ENCODE data around the gene SERPINA5.

The SERPINA5 gene

GRCh38 chr14:94570002-94570400 is 11.2 kb upstream of the SERPINA5 start:
- H3K4me3 Mint-ChIP-seq = no peak overlapping the region
- H3K36me3 Mint-ChIP-seq (ENCODE audit: low read depth) = no peaks in the 10 kb centered on the region

GRCh38 chr14:94570440-94570839 is 10.8 kb upstream of the SERPINA5 start:
- Mint-ChIP-seq H3K36me3 (ENCODE audit: low read depth) (no peaks in the 10 kb centered on the region), H3K9me3 (no peaks in the 10 kb centered on the region), H3K4me3 (no peak overlapping the region), H3K27me3 (ENCODE audit: low read depth) (peaks cover 27% of the 10 kb centered on the region), H3K27ac (no peak overlapping the region), H3K4me1 (no peaks in the 10 kb centered on the region)
- TF ChIP-seq CTCF (IDR thresholded peaks at IDR 0.05; ENCODE audit: unreplicated experiment in 3 of 3) = no peak

More at GRCh38 chr14:94570002-94570400, 11.2 kb upstream of the SERPINA5 start:
- H3K27me3 Mint-ChIP-seq (ENCODE audit: low read depth) = peaks cover 27% of the 10 kb centered on the region
- no peak overlapping the region for H3K27ac Mint-ChIP-seq
- H3K9me3 Mint-ChIP-seq = no peaks in the 10 kb centered on the region
- no peaks in the 10 kb centered on the region for H3K4me1 Mint-ChIP-seq
- TF ChIP-seq CTCF (IDR thresholded peaks at IDR 0.05; ENCODE audit: unreplicated experiment in 3 of 3) = no peak

- no peak for TF ChIP-seq CTCF (IDR thresholded peaks at IDR 0.05; ENCODE audit: unreplicated experiment in 3 of 3)
- no peaks in the 10 kb centered on the region for H3K36me3 Mint-ChIP-seq (ENCODE audit: low read depth)
- peaks cover 21% of the 10 kb centered on the region for H3K27me3 Mint-ChIP-seq (ENCODE audit: low read depth)
- no peak overlapping the region for H3K27ac Mint-ChIP-seq
- H3K4me3 Mint-ChIP-seq = no peak overlapping the region
- H3K4me1 Mint-ChIP-seq = no peaks in the 10 kb centered on the region
- H3K9me3 Mint-ChIP-seq = no peaks in the 10 kb centered on the region
Measured at GRCh38 chr14:94571395-94571794, 9.8 kb upstream of the SERPINA5 start.

- no peak overlapping the region for H3K4me3 Mint-ChIP-seq
- peaks cover 15% of the 10 kb centered on the region for H3K27me3 Mint-ChIP-seq (ENCODE audit: low read depth)
- no peaks in the 10 kb centered on the region for H3K36me3 Mint-ChIP-seq (ENCODE audit: low read depth)
- no peaks in the 10 kb centered on the region for H3K4me1 Mint-ChIP-seq
- H3K9me3 Mint-ChIP-seq = no peaks in the 10 kb centered on the region
- no peak for TF ChIP-seq CTCF (IDR thresholded peaks at IDR 0.05; ENCODE audit: unreplicated experiment in 3 of 3)
- no peak overlapping the region for H3K27ac Mint-ChIP-seq
Measured at GRCh38 chr14:94571950-94572349, 9.3 kb upstream of the SERPINA5 start.

GRCh38 chr14:94572637-94573303 is 8.5 kb upstream of the SERPINA5 start:
- Mint-ChIP-seq H3K36me3 (ENCODE audit: low read depth) (no peaks in the 10 kb centered on the region), H3K4me1 (no peaks in the 10 kb centered on the region), H3K27ac (no peak overlapping the region), H3K4me3 (no peak overlapping the region), H3K27me3 (ENCODE audit: low read depth) (peaks cover 10% of the 10 kb centered on the region), H3K9me3 (no peaks in the 10 kb centered on the region)
- TF ChIP-seq CTCF (IDR thresholded peaks at IDR 0.05; ENCODE audit: unreplicated experiment in 3 of 3) = no peak

All from nephron (organoid).